Measurements from ENCODE around the gene RTKN. TPM values are rescaled to one million over a fixed set of nuclear protein-coding genes. Genes with fewer than 3 reads are reported as not detected.

Gene RTKN
- total and polyA plus RNA-seq, 2 of the 13 experiments (the other 11 are each of a cell fraction or from before 2014, with no cell fraction given): 159 to 166 TPM

GRCh38 chr2:74457549-74458131, 15.9 kb upstream of the RTKN start (continued):
- TF ChIP-seq ZBTB46 (CRISPR knock-in tag; IDR thresholded peaks at IDR 0.05; ENCODE audit: borderline replicate concordance) (no peak), ARNT2 (CRISPR knock-in tag; IDR thresholded peaks at IDR 0.05; ENCODE audit: low read depth) (peak; percentile 12; the same call in 1 of the 2 replicates), ZNF512 (CRISPR knock-in tag; IDR thresholded peaks at IDR 0.05) (no peak), DNMT1 (CRISPR knock-in tag; IDR thresholded peaks at IDR 0.05) (peak; percentile 68; the same call in 1 of the 2 replicates), TFAP4 (IDR thresholded peaks at IDR 0.05; ENCODE audit: borderline replicate concordance, low read depth) (peak; percentile 65; the same call in 1 of the 2 replicates), ZNF891 (CRISPR knock-in tag; IDR thresholded peaks at IDR 0.05) (peak; percentile 72), RNF219 (CRISPR knock-in tag; IDR thresholded peaks at IDR 0.05) (no peak), TCF7L2 (IDR thresholded peaks at IDR 0.05; ENCODE audit: low read depth, low read length) (no peak), ZNF142 (CRISPR knock-in tag; IDR thresholded peaks at IDR 0.05) (0 out of 2 replicates have a peak, but pooled peaks have one; percentile 60), SCMH1 (CRISPR knock-in tag; IDR thresholded peaks at IDR 0.05; ENCODE audit: borderline replicate concordance) (no peak), ZNF20 (CRISPR knock-in tag; IDR thresholded peaks at IDR 0.05) (no peak), ZNF777 (CRISPR knock-in tag; IDR thresholded peaks at IDR 0.05) (peak; percentile 72), DR1 (CRISPR knock-in tag; IDR thresholded peaks at IDR 0.05) (no peak), SP4 (CRISPR knock-in tag; IDR thresholded peaks at IDR 0.05) (0 out of 2 replicates have a peak, but pooled peaks have one; percentile 54), HOXA3 (CRISPR knock-in tag; IDR thresholded peaks at IDR 0.05) (peak; percentile 77; the same call in 1 of the 2 replicates), NAIF1 (CRISPR knock-in tag; IDR thresholded peaks at IDR 0.05; ENCODE audit: borderline replicate concordance) (no peak), TSC22D2 (CRISPR knock-in tag; IDR thresholded peaks at IDR 0.05; ENCODE audit: borderline replicate concordance) (no peak; the same call in 1 of the 2 replicates)
